HepG2 (cell line): Measurements from ENCODE around the gene LGALS16. TPM values are rescaled to one million over a fixed set of nuclear protein-coding genes. Genes with fewer than 3 reads are reported as not detected.
"Not testable (repeated sequence)": the region's sequence is repeated elsewhere in the genome, so short reads cannot be mapped to it uniquely, and the experiment has no call there.

Experiments used
- ATAC-seq: fragments of 200-7000 bp; cut with Tn5 transposase; 3 replicates; pipeline ENCODE4 v1.9.1; 2020; ENCODE audit warnings: mild to moderate bottlenecking, moderate library complexity
- BruUV-seq: library from RNA; stranded (reverse); fragments of 400-500 nt; replicated peaks from 2 replicates; lab custom pipeline; 2021; lab: Mats Ljungman, UMichigan
- CTCF ChIA-PET: fragments of 300-600 bp; formaldehyde crosslinking; extraction: SDS; loops from one replicate; lab custom pipeline; 2021; ENCODE audit warnings: low total read pairs, inconsistent platforms, low intra/inter-chr PET ratio; lab: Yijun Ruan, JAX
- POLR2A ChIA-PET: fragments of 350-600 bp; sonication (Branson Sonifier 250); formaldehyde crosslinking; loops from one replicate; lab custom pipeline; 2020; ENCODE audit warnings: antibody characterized with exemption, inconsistent platforms; lab: Yijun Ruan, JAX
- DNase-seq: peaks from one replicate; pipeline ENCODE4 v3.0.0-alpha.2; 2015; ENCODE audit warnings: low spot score
- FAIRE-seq: peaks from 3 replicates; lab custom pipeline; 2011; peaks lifted over from hg19 to GRCh38; lab: Jason Lieb, UNC
- H2AFZ ChIP-seq: one replicate; pipeline ENCODE4 v1.6.1; 2011; ENCODE audit warnings: low read length, inconsistent platforms
- H3K27ac ChIP-seq: fragments of 300-600 bp; 3 replicates; pipeline ENCODE4 v1.8.0; 2011; ENCODE audit warnings: mixed run types, mild to moderate bottlenecking, mixed read lengths, low read length, inconsistent platforms; ENCODE audit not compliant: insufficient read depth; ENCODE audit errors: extremely low read length
- H3K27me3 ChIP-seq, 2 experiments: fragments of 200-600 bp in 1 of 2; 2 replicates in 1 of 2; 3 replicates in 1 of 2; pipeline versions ENCODE4 v1.6.0 to v1.8.0; 2011; ENCODE audit warnings: low read length in 2 of 2, mild to moderate bottlenecking in 2 of 2, moderate library complexity in 2 of 2, inconsistent platforms in 1 of 2; ENCODE audit not compliant: insufficient read depth in 2 of 2, control insufficient read depth in 1 of 2
- H3K36me3 ChIP-seq, 2 experiments: fragments of 200-600 bp in 1 of 2; replicated peaks in 1 of 2; 2 replicates in 1 of 2; 3 replicates in 1 of 2; pipeline versions ENCODE4 v1.5.1 to v1.8.0; 2011; ENCODE audit warnings: low read length in 2 of 2, inconsistent platforms in 1 of 2; ENCODE audit not compliant: insufficient read depth in 2 of 2, control insufficient read depth in 1 of 2
- H3K4me1 ChIP-seq: 2 replicates; pipeline ENCODE4 v1.5.1; 2012; ENCODE audit warnings: low read length, inconsistent platforms; ENCODE audit not compliant: insufficient read depth
- H3K4me2 ChIP-seq: 2 replicates; pipeline ENCODE4 v1.6.0; 2011; ENCODE audit warnings: low read depth, low read length, inconsistent platforms
- H3K4me3 ChIP-seq, 3 experiments: fragments of 200-600 bp in 1 of 3; sonication (generic), shearing (Covaris generic) in 1 of 3; replicated peaks in 1 of 3; 2 replicates each; pipeline ENCODE4 v1.5.1; 2011 to 2016; ENCODE audit warnings: low read length in 3 of 3, inconsistent platforms in 2 of 3, low read depth in 2 of 3, mild to moderate bottlenecking in 2 of 3, control low read depth in 1 of 3, mixed read lengths in 1 of 3; ENCODE audit not compliant: insufficient read depth in 1 of 3
- H3K79me2 ChIP-seq: one replicate; pipeline ENCODE4 v1.6.1; 2011; ENCODE audit warnings: low read length, inconsistent platforms; ENCODE audit not compliant: insufficient read depth
- H3K9ac ChIP-seq: 2 replicates; pipeline ENCODE4 v1.6.0; 2011; ENCODE audit warnings: mild to moderate bottlenecking, low read depth, low read length, inconsistent platforms; ENCODE audit not compliant: insufficient read depth
- H3K9me3 ChIP-seq: 2 replicates; pipeline ENCODE4 v1.5.1; 2012; ENCODE audit warnings: mild to moderate bottlenecking, low read length
- H4K20me1 ChIP-seq: 2 replicates; pipeline ENCODE4 v1.6.0; 2011; ENCODE audit warnings: inconsistent platforms, mild to moderate bottlenecking, low read length, moderate library complexity; ENCODE audit not compliant: insufficient read depth
- ELF3 ChIP-seq: IDR thresholded peaks from 2 replicates; pipeline ENCODE4 v1.6.1; 2016; ENCODE audit warnings: missing genetic modification reagents, missing compliant biosample characterization
- FOXA3 ChIP-seq: IDR thresholded peaks from 2 replicates; pipeline ENCODE4 v1.6.1; 2016; ENCODE audit warnings: missing genetic modification reagents, missing compliant biosample characterization
- FOXO1 ChIP-seq: sonication (generic); formaldehyde crosslinking; IDR thresholded peaks from 2 replicates; pipeline ENCODE4 v1.4.0; 2020; ENCODE audit warnings: missing genetic modification reagents
- GABPA ChIP-seq, 2 experiments: IDR thresholded peaks; 2 replicates each; pipeline ENCODE4 v1.6.1; 2011 to 2016; ENCODE audit warnings: low read depth in 2 of 2, low read length in 1 of 2, missing biosample characterization in 1 of 2, missing genetic modification characterization in 1 of 2
- MIXL1 ChIP-seq: IDR thresholded peaks from 2 replicates; pipeline ENCODE4 v1.6.1; 2016
- SOX5 ChIP-seq: IDR thresholded peaks from 2 replicates; pipeline ENCODE4 v1.6.1; 2016; ENCODE audit warnings: borderline replicate concordance
- TEAD3 ChIP-seq: optimal IDR thresholded peaks from 2 replicates; pipeline ENCODE3; 2016; ENCODE audit warnings: borderline replicate concordance
- ZBTB20 ChIP-seq: sonication (generic); formaldehyde crosslinking; IDR thresholded peaks from 2 replicates; pipeline ENCODE4 v1.8.1; 2023; ENCODE audit warnings: missing genetic modification reagents, low read depth, mild to moderate bottlenecking, borderline replicate concordance
- ZBTB38 ChIP-seq: sonication (generic); formaldehyde crosslinking; IDR thresholded peaks from 2 replicates; pipeline ENCODE4 v1.5.1; 2020; ENCODE audit warnings: mild to moderate bottlenecking, missing genetic modification reagents
- ZKSCAN5 ChIP-seq: sonication (generic); formaldehyde crosslinking; IDR thresholded peaks from 2 replicates; pipeline ENCODE4 v1.5.1; 2020; ENCODE audit warnings: mild to moderate bottlenecking, missing genetic modification reagents
- ZNF292 ChIP-seq: sonication (generic); formaldehyde crosslinking; IDR thresholded peaks from 2 replicates; pipeline ENCODE4 v1.8.1; 2022; ENCODE audit warnings: mild to moderate bottlenecking, low read depth, missing genetic modification reagents, borderline replicate concordance
- ZNF383 ChIP-seq: sonication (generic); formaldehyde crosslinking; IDR thresholded peaks from 2 replicates; pipeline ENCODE4 v1.4.0; 2020; ENCODE audit warnings: missing genetic modification reagents, mild to moderate bottlenecking, borderline replicate concordance
- ZNF614 ChIP-seq: IDR thresholded peaks from 2 replicates; pipeline ENCODE4 v1.6.1; 2018; ENCODE audit warnings: missing biosample characterization, missing genetic modification reagents, inconsistent platforms, borderline replicate concordance
- ZNF792 ChIP-seq: IDR thresholded peaks from 2 replicates; pipeline ENCODE4 v1.6.1; 2016
- WGBS: methylation state at CpG from one replicate; pipeline ENCODE4 v1.1.6; 2017; ENCODE audit warnings: low lambda C conversion rate; 5-methylcytosine and 5-hydroxymethylcytosine counted together
- in situ Hi-C: cut with HindIII; loops from 2 replicates; pipeline ENCODE4 v1.10.0; 2017; ENCODE audit warnings: low pct_unique_long_range_greater_than_20kb; ENCODE audit not compliant: extremely low pct_ligation_motif_present
- intact Hi-C: fragments of 100-400 bp; cut with micrococcal nuclease; formaldehyde crosslinking; loops from one replicate; pipeline ENCODE4 v1.10.0; 2022; ENCODE audit not compliant: unreplicated experiment
- polyA plus RNA-seq, 8 experiments: library from polyadenylated mRNA; depleted of rRNA in 3 of 8; stranded (reverse) in 7 of 8; unstranded in 1 of 8; fragments of >200 nt; fragmentation: Illumina TruSeq in 4 of 8; extraction: Trizol in 4 of 8; gene quantifications; 2 replicates each; pipeline versions ENCODE4 v1.2.1 to v1.2.3, GENCODE V29; 2011 to 2016; ENCODE audit warnings: low read depth in 4 of 8, missing spikeins in 1 of 8, mixed read lengths in 1 of 8; ENCODE audit not compliant: insufficient read depth in 1 of 8
- total RNA-seq, 5 experiments: library from RNA; depleted of rRNA; stranded (reverse); fragments of >200 nt; fragmentation: Illumina TruSeq; extraction: Trizol; gene quantifications; 2 replicates each; pipeline ENCODE4 v1.2.3, GENCODE V29; 2016; ENCODE audit warnings: low read depth in 1 of 5

LGALS16 gene
- total and polyA plus RNA-seq, 2 of the 13 experiments (the other 11 are each of a cell fraction or from before 2014, with no cell fraction given): not detected

- ChIA-PET POLR2A (no interaction called here), CTCF (no interaction called here)
- BruUV-seq: no TSS peak
- no peaks in the 10 kb centered on the region for H4K20me1 ChIP-seq
- DNase-seq: no peak
- H3K79me2 ChIP-seq: no peaks in the 10 kb centered on the region
- H3K27ac ChIP-seq: no peak overlapping the region
- intact Hi-C loops: no loop called here
- 45% methylated on average over 3 of the region's 3 CpGs for WGBS
- H2AFZ ChIP-seq: no peak overlapping the region
- no peak for FAIRE-seq
- H3K9ac ChIP-seq: no peak overlapping the region
- in situ Hi-C loops: no loop called here
- H3K9me3 ChIP-seq: no peaks in the 10 kb centered on the region
- peaks cover 19% of the 10 kb centered on the region for H3K4me1 ChIP-seq
- TF ChIP-seq ZBTB38 (CRISPR knock-in tag) (no peak), GABPA (IDR thresholded peaks at IDR 0.05; ENCODE audit: low read depth, low read length) (no peak; the same call in 1 of the 2 replicates), GABPA (CRISPR knock-in tag; IDR thresholded peaks at IDR 0.05; ENCODE audit: low read depth) (peak; percentile 37; the same call in 1 of the 2 replicates), ZNF383 (CRISPR knock-in tag) (no peak)
- no peak for ATAC-seq
- H3K36me3 ChIP-seq: no peaks in the 10 kb centered on the region
- H3K27me3 ChIP-seq: peaks cover 0 to 8% of the 10 kb centered on the region in 2 experiments; a peak in 1 of 5 replicates
- H3K4me2 ChIP-seq: no peak overlapping the region
- H3K4me3 ChIP-seq: no peak overlapping the region
These were observed 31.0 kb downstream of the LGALS16 start for GRCh38 chr19:39686739-39687138.

GRCh38 chr19:39688637-39689036 lies 32.9 kb downstream of the LGALS16 start:
- peaks cover 22% of the 10 kb centered on the region for H3K4me1 ChIP-seq
- in situ Hi-C loops, intact Hi-C loops: not testable (repeated sequence)

More at GRCh38 chr19:39688637-39689036, 32.9 kb downstream of the LGALS16 start:
- H3K4me3 ChIP-seq, FAIRE-seq, H3K9me3 ChIP-seq, H4K20me1 ChIP-seq, CTCF ChIA-PET, ATAC-seq, H3K79me2 ChIP-seq, BruUV-seq, DNase-seq, H3K27me3 ChIP-seq, POLR2A ChIA-PET, H3K36me3 ChIP-seq, H3K9ac ChIP-seq, H2AFZ ChIP-seq, H3K27ac ChIP-seq: not testable (repeated sequence)
- 0% methylated on average over 4 of the region's 4 CpGs for WGBS
- peak overlapping the region; percentile 32 for H3K4me2 ChIP-seq
- peak; percentile 31 for TF ChIP-seq TEAD3 (CRISPR knock-in tag)
- 0 out of 2 replicates have a peak, but pooled peaks have one; percentile 12 for TF ChIP-seq SOX5 (CRISPR knock-in tag)
- peak; percentile 43; the same call in 1 of the 2 replicates for TF ChIP-seq ZBTB20 (CRISPR knock-in tag)
- peak; percentile 38; the same call in 1 of the 2 replicates for TF ChIP-seq ZNF792 (CRISPR knock-in tag)
- peak; percentile 51; the same call in 1 of the 2 replicates for TF ChIP-seq ZNF292 (CRISPR knock-in tag)
- peak; percentile 63; the same call in 1 of the 2 replicates for TF ChIP-seq MIXL1 (CRISPR knock-in tag)
- TF ChIP-seq ZNF614 (CRISPR knock-in tag): 0 out of 2 replicates have a peak, but pooled peaks have one; percentile 53
- peak; percentile 22; the same call in 1 of the 2 replicates for TF ChIP-seq FOXO1 (CRISPR knock-in tag)
- TF ChIP-seq FOXA3: peak; percentile 10; the same call in 1 of the 2 replicates
- peak; percentile 19; the same call in 1 of the 2 replicates for TF ChIP-seq ELF3 (CRISPR knock-in tag)
- TF ChIP-seq ZKSCAN5 (CRISPR knock-in tag): peak; percentile 48; the same call in 1 of the 2 replicates
